Fibroblast of the conjunctiva (primary cell): ENCODE measurements around the gene DLG4.

ENCODE experiments used
- DNase-seq: peaks from one replicate; pipeline ENCODE4 v3.0.0-alpha.2; 2010; ENCODE audit warnings: low read depth

DLG4 gene

DNA sequence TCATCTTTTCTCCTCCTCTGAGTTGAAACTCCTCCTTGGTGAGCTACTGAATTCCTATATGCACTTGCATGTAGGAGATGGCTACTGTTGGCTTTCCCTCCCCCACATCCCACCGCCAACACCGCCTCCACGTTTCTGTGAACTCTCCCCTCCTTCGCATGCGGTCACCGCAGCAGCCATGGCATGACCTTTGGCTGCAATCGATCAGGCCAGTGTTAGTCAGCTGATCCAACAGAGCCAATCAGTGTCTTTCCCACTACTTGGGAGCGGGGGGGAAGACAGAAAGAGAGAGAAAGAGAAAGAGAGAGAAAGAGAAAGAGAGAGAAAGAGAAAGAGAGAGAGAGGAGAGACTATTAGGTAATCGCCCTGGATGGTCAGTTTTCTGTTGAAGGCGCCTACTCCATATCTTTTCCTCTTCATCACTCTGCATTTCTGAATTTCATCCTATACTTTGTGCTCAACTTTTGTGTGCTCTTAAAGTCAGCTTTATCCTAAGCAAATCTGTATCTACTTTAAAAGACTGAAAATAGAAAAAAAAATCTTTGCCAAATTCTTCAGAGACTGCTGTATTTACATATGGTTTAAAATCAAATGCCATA is 63.2 kb downstream of the DLG4 start:
- DNase-seq, result no peak

DNA sequence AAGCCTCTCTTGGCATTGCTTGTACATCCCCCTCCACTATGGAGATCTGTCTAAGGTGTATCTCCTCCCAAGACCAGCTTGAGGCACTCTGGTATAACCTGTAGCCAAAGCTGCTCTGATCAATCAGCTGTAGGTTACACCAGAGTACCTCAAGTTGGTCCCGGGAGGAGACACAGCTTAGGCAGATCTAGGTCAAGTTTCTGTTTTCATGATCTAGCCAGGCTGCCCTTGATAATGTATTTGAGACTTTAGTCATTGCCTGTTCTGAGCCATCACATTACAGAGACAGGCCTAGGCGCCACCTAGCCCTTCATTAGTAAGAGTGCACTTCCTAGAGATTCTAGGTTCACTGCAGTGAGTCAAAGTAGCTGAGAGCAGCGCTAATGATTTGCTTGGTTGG is 71.9 kb downstream of the DLG4 start:
- no peak for DNase-seq

DNA sequence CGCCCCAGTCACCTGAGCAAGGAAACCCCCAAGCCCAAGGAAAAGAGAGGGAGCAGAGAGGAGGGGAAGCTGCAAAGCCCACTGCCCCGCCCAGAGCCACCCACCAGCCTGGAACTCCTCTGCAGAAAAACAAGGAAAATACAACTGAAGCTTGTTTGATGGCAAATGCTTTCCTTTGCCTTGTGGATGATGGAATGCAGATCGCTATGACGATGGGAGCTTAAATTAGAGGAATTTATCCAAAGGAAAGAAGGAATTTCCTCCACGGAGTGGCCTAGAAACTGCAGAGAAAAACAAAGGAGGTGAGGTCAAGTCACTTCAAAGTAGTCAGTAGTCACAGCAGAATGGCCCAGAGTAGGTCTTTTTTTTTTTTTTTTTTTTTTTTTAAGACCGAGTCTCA is 73.5 kb downstream of the DLG4 start:
- no peak for DNase-seq

DNA sequence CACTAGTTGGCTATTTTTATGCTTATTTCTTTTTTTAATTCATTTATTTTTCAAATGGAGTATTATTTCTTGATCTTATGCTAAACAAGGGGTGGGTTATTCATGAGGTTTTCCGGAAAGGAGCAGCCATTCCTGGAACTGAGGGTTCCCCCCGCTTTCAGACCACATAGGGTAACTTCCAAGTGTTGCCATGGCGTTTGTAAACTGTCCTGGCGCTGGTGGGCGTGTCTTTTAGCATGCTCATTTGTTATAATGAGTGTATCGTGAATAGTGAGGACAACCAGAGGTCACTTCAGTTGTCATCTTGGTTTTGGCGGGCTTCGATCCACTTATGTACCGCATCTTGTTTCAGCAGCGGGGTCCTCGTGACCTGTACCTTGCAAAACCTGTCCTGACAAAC is 75.4 kb downstream of the DLG4 start:
- no peak for DNase-seq

DNA sequence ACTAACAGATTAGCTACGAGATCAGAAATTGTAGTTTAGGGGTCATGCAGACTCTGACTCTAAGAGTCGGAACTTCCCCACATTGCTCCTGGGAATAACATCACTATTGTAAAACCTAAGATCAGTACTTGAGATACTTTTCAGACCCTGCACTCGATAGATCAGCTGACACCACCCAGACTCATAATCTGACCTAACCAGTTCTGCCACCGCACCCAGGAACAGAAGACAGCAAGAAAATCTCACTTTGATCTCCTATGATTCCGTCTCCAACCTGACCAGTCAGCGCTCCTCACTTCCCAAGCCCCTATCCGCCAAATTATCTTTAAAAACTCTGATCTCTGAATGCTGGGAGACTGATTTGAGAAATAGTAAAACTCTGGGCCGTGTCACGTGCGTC is 77.8 kb downstream of the DLG4 start:
- no peak for DNase-seq

DNA sequence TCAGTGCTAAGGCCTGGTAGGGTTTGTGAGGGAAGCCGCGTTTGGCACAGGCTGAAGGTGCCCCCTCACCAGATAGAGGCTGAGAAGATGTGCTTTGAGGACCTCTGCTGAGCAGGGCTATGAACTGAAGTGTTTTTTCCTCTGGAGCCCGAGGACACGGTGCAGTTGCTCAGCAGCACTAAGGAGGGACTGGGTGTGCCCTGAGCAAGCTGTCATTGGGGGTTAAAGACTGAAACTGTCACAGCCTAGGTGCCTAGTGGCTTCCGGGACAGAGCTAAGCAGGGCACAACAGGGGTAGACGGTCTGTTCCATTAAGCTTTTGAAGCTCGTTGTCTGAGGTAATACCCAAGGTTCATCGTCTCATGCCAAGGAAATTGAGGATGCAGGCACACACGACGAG is 80.2 kb downstream of the DLG4 start:
- no peak for DNase-seq

DNA sequence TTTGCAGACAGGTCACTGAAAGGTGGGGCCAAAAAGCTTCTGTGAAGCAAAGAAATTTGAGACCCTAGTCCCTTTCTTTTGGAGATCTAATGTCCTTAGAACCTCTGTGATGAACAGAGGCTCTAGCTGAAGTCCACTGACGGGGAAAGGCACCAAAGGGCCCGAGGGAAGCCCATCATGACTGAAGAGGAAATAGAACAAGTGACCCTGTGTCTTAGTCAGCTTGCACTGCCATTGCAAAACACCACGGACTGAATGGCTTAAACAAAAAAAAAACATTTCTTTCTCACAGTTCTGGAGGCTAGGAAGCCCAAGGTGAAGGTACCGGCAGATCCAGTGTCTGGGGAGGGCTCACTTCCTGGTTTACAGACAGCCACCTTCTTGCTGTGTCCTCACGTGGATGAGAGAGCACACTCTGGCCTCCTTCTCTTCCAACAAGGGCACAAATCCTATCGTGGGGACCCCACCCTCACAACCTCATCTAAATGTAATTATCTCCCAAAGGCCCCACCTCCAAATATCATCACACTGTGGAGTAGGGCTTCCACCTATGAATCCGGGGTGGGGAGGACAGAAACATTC is 80.7 kb downstream of the DLG4 start:
- DNase-seq, result no peak

DNA sequence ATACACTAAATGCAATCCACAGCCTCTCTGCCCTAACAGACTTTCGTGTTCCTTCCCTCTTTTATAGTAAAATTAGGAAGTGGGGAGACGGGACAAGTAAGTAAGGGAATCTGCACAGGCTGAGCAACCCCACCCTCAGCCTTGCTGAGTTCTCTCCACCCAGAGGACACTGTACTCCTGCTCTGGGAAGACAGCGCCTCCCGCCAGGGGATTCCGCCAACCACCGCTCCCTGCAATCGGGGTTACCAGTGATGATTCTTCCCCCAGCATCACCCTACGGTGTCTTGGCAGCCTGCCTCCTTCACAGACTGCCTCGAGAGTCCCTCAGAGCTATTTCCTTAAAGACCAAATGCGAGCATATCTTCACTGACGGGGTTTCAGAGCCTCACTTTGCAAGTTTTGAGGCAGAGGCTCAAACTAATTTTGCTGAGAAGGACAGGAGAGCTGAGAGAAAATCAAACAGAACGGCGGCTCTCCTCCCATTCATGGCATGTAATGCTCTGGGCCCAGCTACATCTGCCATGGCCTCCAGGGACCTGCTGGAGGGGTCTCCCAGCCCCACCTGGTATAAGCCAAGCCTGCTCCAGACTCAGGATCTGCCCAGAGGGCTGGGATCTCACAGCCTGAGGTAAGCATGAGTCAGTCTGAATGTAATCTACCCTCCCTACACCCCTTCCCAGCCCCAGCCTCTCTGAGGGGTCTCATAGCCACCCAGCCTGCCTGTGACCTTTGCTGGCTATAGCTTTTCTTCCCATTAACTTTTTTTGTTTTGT is 82.3 kb downstream of the DLG4 start:
- DNase-seq, result no peak
